Thoracic aorta (tissue), 2 donors: Measurements from ENCODE around the gene LRRC28. TPM values are rescaled to one million over a fixed set of nuclear protein-coding genes. Genes with fewer than 3 reads are reported as not detected.

Experiments used
- ATAC-seq: fragments of 150-250 bp; one replicate; pipeline ENCODE4 v1.8.0; 2017; ENCODE audit warnings: low read depth; ENCODE audit not compliant: insufficient number of reproducible peaks, low FRiP score
- DNase-seq: peaks from one replicate; pipeline ENCODE4 v3.0.0-alpha.2; 2020; ENCODE audit warnings: low spot score
- H3K27ac ChIP-seq, 2 donors: fragments of 200-600 bp; sonication (generic); 1 replicate in 1 of 2; 2 replicates in 1 of 2; pipeline ENCODE4 v1.5.1; 2016; ENCODE audit warnings: mild to moderate bottlenecking in 2 of 2, moderate library complexity in 2 of 2
- H3K27me3 ChIP-seq: fragments of 200-600 bp; sonication (generic); replicated peaks from 2 replicates; pipeline ENCODE4 v1.6.0; 2016; ENCODE audit warnings: mild to moderate bottlenecking; ENCODE audit not compliant: insufficient read depth
- H3K36me3 ChIP-seq: fragments of 200-600 bp; sonication (generic); one replicate; pipeline ENCODE4 v1.5.1; 2016
- H3K4me1 ChIP-seq, 2 donors: fragments of 200-600 bp; sonication (generic); 1 replicate in 1 of 2; 2 replicates in 1 of 2; pipeline versions ENCODE4 v1.5.1 to v1.6.0; 2016; ENCODE audit warnings: low read depth in 2 of 2, mild to moderate bottlenecking in 1 of 2; ENCODE audit not compliant: control insufficient read depth in 1 of 2
- H3K4me3 ChIP-seq: fragments of 200-600 bp; sonication (generic); 2 replicates; pipeline ENCODE4 v1.5.1; 2016; ENCODE audit warnings: mild to moderate bottlenecking
- H3K9me3 ChIP-seq: fragments of 200-600 bp; sonication (generic); 2 replicates; pipeline ENCODE4 v1.5.1; 2016
- total RNA-seq, 2 donors: library from RNA; depleted of rRNA; stranded (reverse); fragments of >200 nt; gene quantifications; one replicate each; pipeline versions ENCODE4 v1.1.0 to v1.2.3, GENCODE V29; 2016
- TF ChIP-seq, protein P1 (sequence below): fragments of 200-600 bp; sonication (generic); IDR thresholded peaks from one replicate; pipeline ENCODE4 v1.5.1; 2019; ENCODE audit warnings: antibody characterized with exemption

The LRRC28 gene
- total RNA-seq = 10 to 100 TPM; 30.1 to 35.3 TPM

- peaks cover 18 to 41% of the 10 kb centered on the region in 2 donors for H3K4me1 ChIP-seq
- ATAC-seq = peak; percentile 95
These were observed at the start of gene LRRC28 for GRCh38 chr15:99250857-99251841. Gene LRRC28, plus strand, starts transcription at chr15:99251481. Its CDS starts 4,477 bp downstream, at chr15:99255958.

DNA sequence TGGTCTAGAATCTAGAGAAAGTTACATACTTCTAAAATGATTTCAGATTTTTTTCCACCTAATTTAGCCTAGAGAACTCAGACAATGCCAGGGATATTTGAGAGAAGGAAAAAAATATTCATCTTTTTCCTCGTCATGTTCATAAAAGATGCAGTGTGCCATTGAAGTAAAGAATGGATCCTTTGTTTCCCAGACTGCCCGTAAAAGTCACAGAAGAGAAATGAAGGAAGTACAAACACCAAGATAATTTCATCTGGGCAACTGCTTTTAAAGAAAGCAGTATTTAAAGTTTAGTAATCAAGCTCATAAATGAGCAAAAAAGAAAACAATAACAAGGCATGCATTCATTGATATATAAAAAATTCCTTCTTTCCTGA, 49.1 kb upstream of the LRRC28 start:
- no peak for ATAC-seq
- H3K27ac ChIP-seq = no peak overlapping the region

More at GRCh38 chr15:99250857-99251841, at the start of gene LRRC28:
- DNase-seq = peak; percentile 96
- Histone ChIP-seq H3K4me3 (peak within 1 kb of the TSS; percentile 75), H3K9me3 (no peaks in the 10 kb centered on the region), H3K27me3 (no peaks in the 10 kb centered on the region), H3K27ac (peak within 1 kb of the TSS; percentile 89 to 98), H3K36me3 (no peaks in the 10 kb centered on the region)
- TF ChIP-seq, protein P1, sequence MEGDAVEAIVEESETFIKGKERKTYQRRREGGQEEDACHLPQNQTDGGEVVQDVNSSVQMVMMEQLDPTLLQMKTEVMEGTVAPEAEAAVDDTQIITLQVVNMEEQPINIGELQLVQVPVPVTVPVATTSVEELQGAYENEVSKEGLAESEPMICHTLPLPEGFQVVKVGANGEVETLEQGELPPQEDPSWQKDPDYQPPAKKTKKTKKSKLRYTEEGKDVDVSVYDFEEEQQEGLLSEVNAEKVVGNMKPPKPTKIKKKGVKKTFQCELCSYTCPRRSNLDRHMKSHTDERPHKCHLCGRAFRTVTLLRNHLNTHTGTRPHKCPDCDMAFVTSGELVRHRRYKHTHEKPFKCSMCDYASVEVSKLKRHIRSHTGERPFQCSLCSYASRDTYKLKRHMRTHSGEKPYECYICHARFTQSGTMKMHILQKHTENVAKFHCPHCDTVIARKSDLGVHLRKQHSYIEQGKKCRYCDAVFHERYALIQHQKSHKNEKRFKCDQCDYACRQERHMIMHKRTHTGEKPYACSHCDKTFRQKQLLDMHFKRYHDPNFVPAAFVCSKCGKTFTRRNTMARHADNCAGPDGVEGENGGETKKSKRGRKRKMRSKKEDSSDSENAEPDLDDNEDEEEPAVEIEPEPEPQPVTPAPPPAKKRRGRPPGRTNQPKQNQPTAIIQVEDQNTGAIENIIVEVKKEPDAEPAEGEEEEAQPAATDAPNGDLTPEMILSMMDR = no peak

GRCh38 chr15:99207672-99208071, 43.6 kb upstream of the LRRC28 start:
- ATAC-seq = no peak
- no peaks in the 10 kb centered on the region for H3K27me3 ChIP-seq
- peaks cover 5% of the 10 kb centered on the region for H3K36me3 ChIP-seq
- H3K4me3 ChIP-seq = no peak overlapping the region
- H3K9me3 ChIP-seq = no peaks in the 10 kb centered on the region
- no peaks in the 10 kb centered on the region for H3K4me1 ChIP-seq
- H3K27ac ChIP-seq = no peak overlapping the region
- no peak for DNase-seq
- TF ChIP-seq, protein P1 = no peak

More for the DNA sequence above, 49.1 kb upstream of the LRRC28 start:
- no peaks in the 10 kb centered on the region for H3K4me1 ChIP-seq
- TF ChIP-seq, protein P1 = no peak
- no peak for DNase-seq
- no peaks in the 10 kb centered on the region for H3K9me3 ChIP-seq
- H3K27me3 ChIP-seq = no peaks in the 10 kb centered on the region
- no peak overlapping the region for H3K4me3 ChIP-seq
- H3K36me3 ChIP-seq = peaks cover 8% of the 10 kb centered on the region

- Histone ChIP-seq H3K27ac (no peak overlapping the region), H3K4me3 (no peak overlapping the region), H3K9me3 (no peaks in the 10 kb centered on the region), H3K4me1 (no peaks in the 10 kb centered on the region), H3K36me3 (peaks cover 8% of the 10 kb centered on the region), H3K27me3 (no peaks in the 10 kb centered on the region)
- TF ChIP-seq, protein P1 = no peak
- DNase-seq = no peak
- ATAC-seq = no peak
These were observed 42.0 kb upstream of the LRRC28 start for GRCh38 chr15:99209326-99209725.

DNA sequence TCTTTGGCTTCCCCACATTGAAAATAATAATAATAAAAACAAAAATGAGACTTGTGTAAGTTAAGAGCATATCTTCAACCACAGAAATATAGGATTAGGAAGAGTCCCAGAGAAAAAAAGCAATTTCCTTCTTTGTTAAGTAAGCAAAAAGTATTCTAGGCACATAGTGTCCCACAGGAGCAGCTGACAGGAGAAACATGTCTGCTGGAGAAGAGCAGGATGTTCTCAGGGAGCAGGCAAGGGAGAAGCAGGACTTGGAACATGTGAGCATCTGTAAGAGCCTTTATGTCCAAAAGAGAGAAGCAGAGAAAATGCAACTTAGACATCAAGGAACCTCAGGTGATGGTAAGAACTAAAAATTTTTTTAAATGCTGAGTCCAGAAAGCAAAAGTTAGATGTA, 40.9 kb upstream of the LRRC28 start:
- DNase-seq = no peak
- peaks cover 8% of the 10 kb centered on the region for H3K36me3 ChIP-seq
- H3K4me3 ChIP-seq = no peak overlapping the region
- TF ChIP-seq, protein P1 = no peak
- H3K27ac ChIP-seq = no peak overlapping the region
- no peaks in the 10 kb centered on the region for H3K27me3 ChIP-seq
- H3K4me1 ChIP-seq = no peaks in the 10 kb centered on the region
- ATAC-seq = no peak
- no peaks in the 10 kb centered on the region for H3K9me3 ChIP-seq
